Measurements from ENCODE around the gene C17orf107. TPM values are rescaled to one million over a fixed set of nuclear protein-coding genes. Genes with fewer than 3 reads are reported as not detected.

Gene C17orf107
- total and polyA plus RNA-seq, 9 of the 15 experiments (the other 6 are each of a cell fraction or from before 2014, with no cell fraction given) = 0.05 to 0.29 (median 0.07) TPM; not detected in 4

- DNase-seq (ENCODE audit: extremely low read depth in 1 of 4, low spot score in 3 of 4) (no peak), FAIRE-seq (no peak), ATAC-seq (no peak)
- Histone ChIP-seq H3K27ac (ENCODE audit: extremely low read depth, low read depth, low read length) (no peak overlapping the region), H2AFZ (ENCODE audit: low read depth, low read length) (no peak overlapping the region), H3K9ac (ENCODE audit: insufficient read depth in 1 of 2, low read depth in 2 of 2, low read length in 2 of 2) (no peak overlapping the region), H4K20me1 (replicated peaks; ENCODE audit: control insufficient read depth, insufficient read depth, low read length) (no peaks in the 10 kb centered on the region), H3K4me3 (no peak overlapping the region), H3K4me2 (ENCODE audit: insufficient read depth, low read length) (no peak overlapping the region), H3K9me1 (ENCODE audit: control insufficient read depth, insufficient read depth, low read length) (no peaks in the 10 kb centered on the region), H3K4me1 (replicated peaks in 1 of 2; ENCODE audit: control insufficient read depth in 2 of 2, insufficient read depth in 2 of 2, low read length in 2 of 2) (no peaks in the 10 kb centered on the region; a peak in 1 of 5 replicates), H3K27me3 (ENCODE audit: control insufficient read depth in 2 of 2, insufficient read depth in 2 of 2, low read length in 2 of 2) (no peaks in the 10 kb centered on the region), H3K9me3 (replicated peaks; ENCODE audit: control insufficient read depth, insufficient read depth, low read depth, low read length) (no peaks in the 10 kb centered on the region), H3K79me2 (ENCODE audit: control insufficient read depth, insufficient read depth, low read length) (peaks cover 8% of the 10 kb centered on the region; the same call in 1 of the 3 replicates), H3K36me3 (ENCODE audit: control insufficient read depth, insufficient read depth, low read length) (peaks cover 19% of the 10 kb centered on the region; the same call in 2 of the 3 replicates)
- TF ChIP-seq MTF1 (CRISPR knock-in tag; IDR thresholded peaks at IDR 0.05; ENCODE audit: borderline replicate concordance) (no peak), MTA3 (IDR thresholded peaks at IDR 0.05; ENCODE audit: borderline replicate concordance) (no peak), YY1 (IDR thresholded peaks at IDR 0.05; ENCODE audit: borderline replicate concordance in 1 of 3, control insufficient read depth in 1 of 3, extremely low read depth in 1 of 3, insufficient read depth in 3 of 3, insufficient read length in 1 of 3, insufficient replicate concordance in 2 of 3, low read depth in 1 of 3, low read length in 2 of 3) (no peak), HNRNPUL1 (IDR thresholded peaks at IDR 0.05; ENCODE audit: low read length) (no peak), ZNF134 (CRISPR knock-in tag; conservative IDR thresholded peaks at IDR 0.05) (no peak), FOXO4 (CRISPR knock-in tag; IDR thresholded peaks at IDR 0.05) (no peak), ARNT (IDR thresholded peaks at IDR 0.05) (no peak)
- TF ChIP-seq, protein P1, sequence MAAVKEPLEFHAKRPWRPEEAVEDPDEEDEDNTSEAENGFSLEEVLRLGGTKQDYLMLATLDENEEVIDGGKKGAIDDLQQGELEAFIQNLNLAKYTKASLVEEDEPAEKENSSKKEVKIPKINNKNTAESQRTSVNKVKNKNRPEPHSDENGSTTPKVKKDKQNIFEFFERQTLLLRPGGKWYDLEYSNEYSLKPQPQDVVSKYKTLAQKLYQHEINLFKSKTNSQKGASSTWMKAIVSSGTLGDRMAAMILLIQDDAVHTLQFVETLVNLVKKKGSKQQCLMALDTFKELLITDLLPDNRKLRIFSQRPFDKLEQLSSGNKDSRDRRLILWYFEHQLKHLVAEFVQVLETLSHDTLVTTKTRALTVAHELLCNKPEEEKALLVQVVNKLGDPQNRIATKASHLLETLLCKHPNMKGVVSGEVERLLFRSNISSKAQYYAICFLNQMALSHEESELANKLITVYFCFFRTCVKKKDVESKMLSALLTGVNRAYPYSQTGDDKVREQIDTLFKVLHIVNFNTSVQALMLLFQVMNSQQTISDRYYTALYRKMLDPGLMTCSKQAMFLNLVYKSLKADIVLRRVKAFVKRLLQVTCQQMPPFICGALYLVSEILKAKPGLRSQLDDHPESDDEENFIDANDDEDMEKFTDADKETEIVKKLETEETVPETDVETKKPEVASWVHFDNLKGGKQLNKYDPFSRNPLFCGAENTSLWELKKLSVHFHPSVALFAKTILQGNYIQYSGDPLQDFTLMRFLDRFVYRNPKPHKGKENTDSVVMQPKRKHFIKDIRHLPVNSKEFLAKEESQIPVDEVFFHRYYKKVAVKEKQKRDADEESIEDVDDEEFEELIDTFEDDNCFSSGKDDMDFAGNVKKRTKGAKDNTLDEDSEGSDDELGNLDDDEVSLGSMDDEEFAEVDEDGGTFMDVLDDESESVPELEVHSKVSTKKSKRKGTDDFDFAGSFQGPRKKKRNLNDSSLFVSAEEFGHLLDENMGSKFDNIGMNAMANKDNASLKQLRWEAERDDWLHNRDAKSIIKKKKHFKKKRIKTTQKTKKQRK (IDR thresholded peaks at IDR 0.05; ENCODE audit: borderline replicate concordance, low read depth, low read length) = no peak
- BruUV-seq (replicated peaks) = no TSS peak
- ChIA-PET CTCF (ENCODE audit: low intra/inter-chr PET ratio) (no interaction called here), POLR2A (interaction anchor here (0.6 to 0.7 kb wide), 2 partner anchors 12 to 74 kb away, joined by 3 read pairs; partner anchors contain the start of gene GLTPD2)
- in situ Hi-C loops (cut with MboI) (no loop called here), intact Hi-C loops (cut with micrococcal nuclease) (no loop called here)
- no CpG with 5 or more reads among the region's 1 CpG for WGBS (ENCODE audit: insufficient coverage, low coverage, missing lambda C conversion rate)
These were observed 36.0 kb upstream of the C17orf107 start for GRCh38 chr17:4863321-4863720.
